ENCODE measurements around the gene RAB42. TPM values are rescaled to one million over a fixed set of nuclear protein-coding genes. Genes with fewer than 3 reads are reported as not detected.

The RAB42 gene
- total and polyA plus RNA-seq, 9 of the 15 experiments (the other 6 are each of a cell fraction or from before 2014, with no cell fraction given) = 0.07 to 0.14 (median 0.12) TPM; not detected in 6

DNA sequence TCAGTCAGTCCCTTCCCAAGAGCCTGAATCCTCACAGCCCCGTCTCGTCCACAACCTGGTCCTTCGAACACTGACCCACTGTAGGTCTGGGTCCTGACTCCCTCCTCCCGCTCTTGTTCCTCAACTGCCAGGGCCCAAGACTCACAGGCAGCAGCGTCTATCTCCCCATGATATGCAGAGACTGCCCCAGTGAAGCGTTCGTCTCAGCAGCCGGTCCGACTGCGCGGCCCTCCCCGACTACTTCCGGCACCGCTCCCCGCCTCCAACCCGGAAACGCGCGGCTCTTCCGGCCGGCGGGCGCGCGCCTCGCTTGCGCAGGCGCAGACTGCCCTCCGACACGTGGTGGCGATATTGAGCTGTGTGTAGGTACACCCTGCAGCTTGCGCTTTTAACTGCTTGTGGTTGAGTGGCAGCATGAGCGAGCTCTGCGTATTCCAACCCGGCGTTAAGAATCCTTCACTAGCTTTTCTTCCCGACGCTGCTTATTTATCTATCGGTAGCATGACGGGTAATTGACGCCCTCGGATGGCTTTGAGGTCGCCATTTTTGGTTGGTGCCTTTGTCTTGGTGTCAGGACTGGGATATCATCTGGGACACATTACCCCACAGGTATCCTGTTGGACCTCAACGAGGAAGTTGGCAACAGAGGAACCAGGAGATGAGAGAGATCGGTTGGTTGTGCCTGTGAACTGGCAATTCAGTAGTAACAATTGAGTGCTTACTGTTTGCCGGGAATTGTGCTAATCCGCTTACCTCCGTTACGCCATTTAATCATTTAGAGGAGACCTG is 51.0 kb downstream of the RAB42 start, which contains the start of gene TAF12 (continued):
- TF ChIP-seq BCL6 (CRISPR knock-in tag; IDR thresholded peaks at IDR 0.05) = no peak
- TF ChIP-seq, protein P1, sequence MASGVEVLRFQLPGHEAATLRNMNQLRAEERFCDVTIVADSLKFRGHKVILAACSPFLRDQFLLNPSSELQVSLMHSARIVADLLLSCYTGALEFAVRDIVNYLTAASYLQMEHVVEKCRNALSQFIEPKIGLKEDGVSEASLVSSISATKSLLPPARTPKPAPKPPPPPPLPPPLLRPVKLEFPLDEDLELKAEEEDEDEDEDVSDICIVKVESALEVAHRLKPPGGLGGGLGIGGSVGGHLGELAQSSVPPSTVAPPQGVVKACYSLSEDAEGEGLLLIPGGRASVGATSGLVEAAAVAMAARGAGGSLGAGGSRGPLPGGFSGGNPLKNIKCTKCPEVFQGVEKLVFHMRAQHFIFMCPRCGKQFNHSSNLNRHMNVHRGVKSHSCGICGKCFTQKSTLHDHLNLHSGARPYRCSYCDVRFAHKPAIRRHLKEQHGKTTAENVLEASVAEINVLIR (CRISPR knock-in tag; IDR thresholded peaks at IDR 0.05) = no peak; the same call in 1 of the 2 replicates
- TF ChIP-seq ARHGAP35 (IDR thresholded peaks at IDR 0.05; ENCODE audit: partially characterized antibody) = no peak
- TF ChIP-seq, protein P2, sequence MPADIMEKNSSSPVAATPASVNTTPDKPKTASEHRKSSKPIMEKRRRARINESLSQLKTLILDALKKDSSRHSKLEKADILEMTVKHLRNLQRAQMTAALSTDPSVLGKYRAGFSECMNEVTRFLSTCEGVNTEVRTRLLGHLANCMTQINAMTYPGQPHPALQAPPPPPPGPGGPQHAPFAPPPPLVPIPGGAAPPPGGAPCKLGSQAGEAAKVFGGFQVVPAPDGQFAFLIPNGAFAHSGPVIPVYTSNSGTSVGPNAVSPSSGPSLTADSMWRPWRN (IDR thresholded peaks at IDR 0.05; ENCODE audit: low read depth) = no peak; the same call in 1 of the 2 replicates
- peak; percentile 95 for TF ChIP-seq FOXP1 (CRISPR knock-in tag; IDR thresholded peaks at IDR 0.05)
- TF ChIP-seq ZNF79 (CRISPR knock-in tag; IDR thresholded peaks at IDR 0.05; ENCODE audit: low read depth) = no peak
- TF ChIP-seq RB1 (IDR thresholded peaks at IDR 0.05; ENCODE audit: low read depth) = peak; percentile 94
- TF ChIP-seq, protein P3, sequence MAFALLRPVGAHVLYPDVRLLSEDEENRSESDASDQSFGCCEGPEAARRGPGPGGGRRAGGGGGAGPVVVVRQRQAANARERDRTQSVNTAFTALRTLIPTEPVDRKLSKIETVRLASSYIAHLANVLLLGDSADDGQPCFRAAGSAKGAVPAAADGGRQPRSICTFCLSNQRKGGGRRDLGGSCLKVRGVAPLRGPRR (CRISPR knock-in tag; IDR thresholded peaks at IDR 0.05) = no peak
- TF ChIP-seq CTBP1 (IDR thresholded peaks at IDR 0.05; ENCODE audit: borderline replicate concordance) = peak; percentile 86
- peak; percentile 99 for TF ChIP-seq GABPA (tag; conservative IDR thresholded peaks at IDR 0.05; ENCODE audit: low read depth)
- TF ChIP-seq, protein P4, sequence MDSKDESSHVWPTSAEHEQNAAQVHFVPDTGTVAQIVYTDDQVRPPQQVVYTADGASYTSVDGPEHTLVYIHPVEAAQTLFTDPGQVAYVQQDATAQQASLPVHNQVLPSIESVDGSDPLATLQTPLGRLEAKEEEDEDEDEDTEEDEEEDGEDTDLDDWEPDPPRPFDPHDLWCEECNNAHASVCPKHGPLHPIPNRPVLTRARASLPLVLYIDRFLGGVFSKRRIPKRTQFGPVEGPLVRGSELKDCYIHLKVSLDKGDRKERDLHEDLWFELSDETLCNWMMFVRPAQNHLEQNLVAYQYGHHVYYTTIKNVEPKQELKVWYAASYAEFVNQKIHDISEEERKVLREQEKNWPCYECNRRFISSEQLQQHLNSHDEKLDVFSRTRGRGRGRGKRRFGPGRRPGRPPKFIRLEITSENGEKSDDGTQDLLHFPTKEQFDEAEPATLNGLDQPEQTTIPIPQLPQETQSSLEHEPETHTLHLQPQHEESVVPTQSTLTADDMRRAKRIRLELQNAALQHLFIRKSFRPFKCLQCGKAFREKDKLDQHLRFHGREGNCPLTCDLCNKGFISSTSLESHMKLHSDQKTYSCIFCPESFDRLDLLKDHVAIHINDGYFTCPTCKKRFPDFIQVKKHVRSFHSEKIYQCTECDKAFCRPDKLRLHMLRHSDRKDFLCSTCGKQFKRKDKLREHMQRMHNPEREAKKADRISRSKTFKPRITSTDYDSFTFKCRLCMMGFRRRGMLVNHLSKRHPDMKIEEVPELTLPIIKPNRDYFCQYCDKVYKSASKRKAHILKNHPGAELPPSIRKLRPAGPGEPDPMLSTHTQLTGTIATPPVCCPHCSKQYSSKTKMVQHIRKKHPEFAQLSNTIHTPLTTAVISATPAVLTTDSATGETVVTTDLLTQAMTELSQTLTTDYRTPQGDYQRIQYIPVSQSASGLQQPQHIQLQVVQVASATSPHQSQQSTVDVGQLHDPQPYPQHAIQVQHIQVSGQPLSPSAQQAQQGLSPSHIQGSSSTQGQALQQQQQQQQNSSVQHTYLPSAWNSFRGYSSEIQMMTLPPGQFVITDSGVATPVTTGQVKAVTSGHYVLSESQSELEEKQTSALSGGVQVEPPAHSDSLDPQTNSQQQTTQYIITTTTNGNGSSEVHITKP (IDR thresholded peaks at IDR 0.05; ENCODE audit: partially characterized antibody) = peak; percentile 19
- TF ChIP-seq, protein P5, sequence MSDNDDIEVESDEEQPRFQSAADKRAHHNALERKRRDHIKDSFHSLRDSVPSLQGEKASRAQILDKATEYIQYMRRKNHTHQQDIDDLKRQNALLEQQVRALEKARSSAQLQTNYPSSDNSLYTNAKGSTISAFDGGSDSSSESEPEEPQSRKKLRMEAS (CRISPR knock-in tag; IDR thresholded peaks at IDR 0.05) = peak; percentile 97
- no peak for TF ChIP-seq HMG20A (CRISPR knock-in tag; conservative IDR thresholded peaks at IDR 0.05)
- peak; percentile 98 for TF ChIP-seq EP400 (IDR thresholded peaks at IDR 0.05)
- peak; percentile 71; the same call in 1 of the 2 replicates for TF ChIP-seq ESRRA (IDR thresholded peaks at IDR 0.05; ENCODE audit: borderline replicate concordance, low read depth)
- TF ChIP-seq ZNF133 (CRISPR knock-in tag; IDR thresholded peaks at IDR 0.05) = no peak
- TF ChIP-seq SLC30A9 (CRISPR knock-in tag; IDR thresholded peaks at IDR 0.05) = no peak
- TF ChIP-seq STAT5A (IDR thresholded peaks at IDR 0.05; ENCODE audit: borderline replicate concordance, low read length) = no peak; the same call in 1 of the 2 replicates
- TF ChIP-seq MAFK (IDR thresholded peaks at IDR 0.05; ENCODE audit: low read length) = peak; percentile 42
- TF ChIP-seq, protein P6, sequence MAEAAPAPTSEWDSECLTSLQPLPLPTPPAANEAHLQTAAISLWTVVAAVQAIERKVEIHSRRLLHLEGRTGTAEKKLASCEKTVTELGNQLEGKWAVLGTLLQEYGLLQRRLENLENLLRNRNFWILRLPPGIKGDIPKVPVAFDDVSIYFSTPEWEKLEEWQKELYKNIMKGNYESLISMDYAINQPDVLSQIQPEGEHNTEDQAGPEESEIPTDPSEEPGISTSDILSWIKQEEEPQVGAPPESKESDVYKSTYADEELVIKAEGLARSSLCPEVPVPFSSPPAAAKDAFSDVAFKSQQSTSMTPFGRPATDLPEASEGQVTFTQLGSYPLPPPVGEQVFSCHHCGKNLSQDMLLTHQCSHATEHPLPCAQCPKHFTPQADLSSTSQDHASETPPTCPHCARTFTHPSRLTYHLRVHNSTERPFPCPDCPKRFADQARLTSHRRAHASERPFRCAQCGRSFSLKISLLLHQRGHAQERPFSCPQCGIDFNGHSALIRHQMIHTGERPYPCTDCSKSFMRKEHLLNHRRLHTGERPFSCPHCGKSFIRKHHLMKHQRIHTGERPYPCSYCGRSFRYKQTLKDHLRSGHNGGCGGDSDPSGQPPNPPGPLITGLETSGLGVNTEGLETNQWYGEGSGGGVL (CRISPR knock-in tag; IDR thresholded peaks at IDR 0.05) = 0 out of 2 replicates have a peak, but pooled peaks have one; percentile 25
- TF ChIP-seq SNIP1 (IDR thresholded peaks at IDR 0.05; ENCODE audit: low read depth) = no peak
